ENCODE results near the gene ZNF143.
"Not testable (repeated sequence)": the region's sequence is repeated elsewhere in the genome, so short reads cannot be mapped to it uniquely, and the experiment has no call there.

The ZNF143 gene

DNA sequence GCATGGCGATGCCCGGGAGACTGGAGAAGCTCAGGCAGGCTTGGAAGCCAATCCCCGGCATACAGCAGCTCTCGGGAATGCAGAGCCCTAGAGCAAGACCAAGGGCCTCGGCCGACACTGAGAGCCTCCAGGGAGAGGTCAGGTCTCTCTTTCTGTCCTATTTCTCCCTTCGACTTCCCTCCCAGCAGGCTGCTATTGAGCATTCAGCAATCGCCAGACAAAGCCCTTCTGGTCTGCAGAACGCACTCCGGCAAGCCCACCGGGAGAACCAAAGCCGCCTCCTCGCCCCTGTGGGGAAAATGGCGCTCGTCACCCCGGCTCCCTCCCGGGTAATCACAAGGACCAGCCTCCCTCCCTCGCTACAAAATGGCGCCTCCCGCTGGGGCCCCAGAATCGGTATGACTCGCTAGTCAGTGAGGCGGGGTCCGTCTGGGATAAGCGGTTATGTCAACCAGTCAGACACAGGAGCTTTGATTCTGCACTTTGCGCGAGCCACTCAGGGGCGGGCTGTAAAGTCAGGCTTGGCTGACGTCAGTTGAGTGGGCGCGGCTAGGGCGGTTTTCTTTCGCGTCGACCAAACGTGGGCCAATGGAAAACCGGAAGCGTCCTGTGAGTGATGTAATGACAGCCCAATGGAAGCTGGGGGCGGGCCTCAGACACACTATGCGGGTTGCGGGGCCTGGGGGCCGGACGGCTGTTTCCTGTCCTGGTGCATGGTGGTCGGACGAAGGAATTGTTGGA is at the start of gene ZNF143:
Gene ZNF143, plus strand, starts transcription at position 691 of the 741 bp plus-strand sequence. CDS start 10,297 bp downstream, outside the sequence.
- DNase-seq: peak; percentile 100

DNA sequence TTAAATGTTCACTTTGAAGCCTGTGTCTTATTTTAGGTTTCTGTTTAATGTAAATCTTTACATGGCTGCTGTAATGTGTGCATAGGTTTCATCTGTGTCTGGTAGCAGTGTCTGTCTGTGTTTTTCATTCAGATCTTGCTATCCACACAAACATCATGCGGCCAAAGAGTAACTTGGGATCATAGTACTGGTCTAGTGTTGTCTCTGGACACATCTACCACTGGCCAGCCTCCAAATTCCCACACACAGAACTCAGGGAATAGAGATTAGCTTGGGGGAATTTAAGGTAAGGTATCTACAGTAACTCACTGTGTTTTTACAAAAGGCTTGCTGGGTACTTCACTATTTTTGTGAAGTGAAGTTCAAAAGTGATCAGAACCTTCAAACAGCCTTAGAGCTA is 32.1 kb upstream of the ZNF143 start:
- DNase-seq: no peak

DNA sequence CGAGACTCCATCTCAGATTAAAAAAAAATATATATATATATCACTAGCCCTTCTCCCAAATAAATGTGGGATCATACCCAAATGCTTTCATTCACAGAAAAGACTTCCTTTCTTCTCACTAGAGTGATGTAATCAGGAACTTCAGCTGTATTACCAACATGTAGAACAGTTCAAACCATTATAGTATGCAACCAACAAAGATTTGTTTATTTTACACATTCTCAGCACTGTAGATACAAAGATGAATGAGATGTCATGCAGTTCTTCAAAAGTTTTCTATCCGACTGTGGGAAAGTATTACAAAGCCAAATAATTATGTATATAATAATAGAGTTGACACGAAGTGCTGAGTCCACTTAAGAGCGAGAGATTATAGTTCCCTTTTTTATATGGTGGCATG is 22.2 kb upstream of the ZNF143 start:
- DNase-seq: no peak

DNA sequence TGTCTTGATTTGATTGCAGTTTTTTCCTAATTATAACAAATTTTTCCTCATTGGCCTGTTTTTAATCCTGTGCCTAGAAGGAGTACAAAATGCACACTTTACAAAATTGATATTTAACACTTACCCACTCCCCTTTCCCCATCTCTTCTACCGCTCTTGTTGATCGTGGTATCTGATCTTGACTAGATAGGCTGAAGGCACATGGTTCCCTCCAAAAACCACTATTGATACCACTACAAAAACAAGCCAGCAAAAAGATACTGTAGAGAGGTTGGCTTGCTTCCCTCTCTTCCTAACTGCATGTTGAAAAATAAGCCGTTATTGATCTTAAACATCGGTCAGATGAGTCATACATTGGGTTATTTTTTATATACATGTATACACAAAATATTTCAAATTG is 14.6 kb upstream of the ZNF143 start:
- no peak for DNase-seq

DNA sequence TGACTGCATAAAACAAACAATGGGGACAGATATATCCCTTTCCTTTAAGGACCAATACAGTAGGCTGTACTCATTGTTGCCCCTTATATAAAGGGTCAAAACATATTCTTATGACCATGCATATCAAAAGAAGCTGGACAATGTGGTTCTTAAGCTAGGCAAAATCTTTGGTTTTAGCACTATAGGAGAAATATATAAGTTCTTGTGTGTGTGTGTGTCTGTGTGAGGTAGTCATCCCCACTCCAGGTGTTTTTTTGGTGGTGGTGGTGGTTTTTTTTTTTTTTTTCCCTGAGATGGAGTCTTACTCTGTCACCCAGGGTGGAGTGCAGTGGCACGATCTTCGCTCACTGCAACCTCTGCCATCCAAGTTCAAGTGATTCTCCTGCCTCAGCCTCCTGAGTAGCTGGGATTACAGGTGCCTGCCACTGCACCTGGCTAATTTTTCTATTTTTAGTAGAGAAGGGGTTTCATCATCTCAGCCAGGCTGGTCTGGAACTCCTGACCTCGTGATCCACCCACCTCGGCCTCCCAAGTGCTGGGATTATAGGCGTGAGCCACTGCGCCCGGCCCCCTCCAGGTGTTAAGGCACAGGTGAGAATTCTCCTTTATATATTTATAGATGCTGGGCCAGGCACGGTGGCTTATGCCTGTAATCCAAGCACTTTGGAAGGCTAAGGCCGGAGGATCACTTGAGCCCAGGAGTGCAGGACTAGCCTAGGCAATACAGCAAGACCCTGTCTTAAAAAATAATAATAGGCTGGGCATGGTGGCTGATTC is 12.0 kb upstream of the ZNF143 start:
- no peak for DNase-seq

DNA sequence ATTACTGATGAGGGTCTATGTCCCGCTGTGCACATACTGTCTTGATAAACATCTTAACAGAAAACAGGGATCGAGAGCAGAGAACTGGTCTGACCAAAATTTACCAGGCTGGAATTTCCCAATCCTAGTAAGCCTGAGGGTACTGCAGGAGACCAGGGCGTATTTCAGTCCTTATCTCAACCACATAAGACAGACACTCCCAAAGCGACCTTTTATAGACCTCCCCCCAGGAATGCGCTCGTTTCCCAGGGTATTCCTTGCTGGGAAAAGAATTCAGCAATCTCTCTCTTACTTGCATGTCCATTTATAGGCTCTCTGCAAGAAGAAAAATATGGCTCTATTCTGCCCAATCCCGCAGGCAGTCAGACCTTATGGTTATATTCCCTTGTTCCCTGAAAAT is 8.8 kb upstream of the ZNF143 start:
- DNase-seq: not testable (repeated sequence)

DNA sequence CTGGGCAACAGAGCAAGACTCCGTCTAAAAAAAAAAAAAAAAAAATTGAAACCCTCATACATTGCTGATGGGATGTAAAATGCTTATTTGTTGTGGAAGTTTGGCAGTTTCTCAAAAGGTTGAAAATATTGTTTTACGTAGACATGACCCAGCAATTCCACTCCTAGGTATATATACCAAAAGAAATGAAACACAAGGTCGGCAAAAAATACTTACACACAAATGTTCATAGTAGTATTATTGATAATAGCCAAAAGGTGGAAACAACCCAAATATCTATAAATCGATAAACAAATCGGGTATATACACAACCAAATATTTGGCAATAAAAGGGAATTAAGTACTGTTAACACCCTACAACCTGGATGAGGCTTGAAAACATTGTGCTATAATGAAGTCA is 5.1 kb upstream of the ZNF143 start:
- no peak for DNase-seq

DNA sequence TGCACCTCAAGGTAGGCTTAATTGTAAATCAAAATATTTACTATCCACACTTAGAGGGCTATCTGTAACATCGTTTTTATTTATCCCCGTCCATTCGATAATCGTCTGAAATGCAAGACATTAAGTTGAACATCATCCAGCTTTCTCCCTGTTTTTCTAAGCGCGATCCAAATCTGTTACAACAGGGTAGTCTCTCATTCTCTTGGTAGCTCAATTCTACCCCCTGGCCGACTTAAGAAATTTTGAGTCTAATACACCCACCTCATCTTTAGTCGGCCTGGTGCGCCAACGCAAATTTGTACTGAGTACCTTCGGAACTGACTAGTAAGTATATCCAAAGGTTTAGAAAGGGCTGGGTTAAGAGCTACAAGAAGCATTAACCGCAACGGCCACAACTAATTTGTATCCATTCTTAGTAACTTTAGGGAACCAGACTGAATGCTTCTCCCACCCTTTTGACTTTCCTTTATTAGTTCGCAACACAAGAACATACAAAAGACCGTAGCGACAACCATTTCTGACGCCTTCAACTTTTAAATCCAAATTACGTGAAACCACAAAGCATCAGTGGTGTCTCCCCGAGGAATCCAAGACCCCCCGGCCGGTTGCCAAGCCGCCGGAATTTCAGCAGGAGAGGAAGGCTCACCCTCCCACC is 1.0 kb upstream of the ZNF143 start:
- peak; percentile 10 for DNase-seq

DNA sequence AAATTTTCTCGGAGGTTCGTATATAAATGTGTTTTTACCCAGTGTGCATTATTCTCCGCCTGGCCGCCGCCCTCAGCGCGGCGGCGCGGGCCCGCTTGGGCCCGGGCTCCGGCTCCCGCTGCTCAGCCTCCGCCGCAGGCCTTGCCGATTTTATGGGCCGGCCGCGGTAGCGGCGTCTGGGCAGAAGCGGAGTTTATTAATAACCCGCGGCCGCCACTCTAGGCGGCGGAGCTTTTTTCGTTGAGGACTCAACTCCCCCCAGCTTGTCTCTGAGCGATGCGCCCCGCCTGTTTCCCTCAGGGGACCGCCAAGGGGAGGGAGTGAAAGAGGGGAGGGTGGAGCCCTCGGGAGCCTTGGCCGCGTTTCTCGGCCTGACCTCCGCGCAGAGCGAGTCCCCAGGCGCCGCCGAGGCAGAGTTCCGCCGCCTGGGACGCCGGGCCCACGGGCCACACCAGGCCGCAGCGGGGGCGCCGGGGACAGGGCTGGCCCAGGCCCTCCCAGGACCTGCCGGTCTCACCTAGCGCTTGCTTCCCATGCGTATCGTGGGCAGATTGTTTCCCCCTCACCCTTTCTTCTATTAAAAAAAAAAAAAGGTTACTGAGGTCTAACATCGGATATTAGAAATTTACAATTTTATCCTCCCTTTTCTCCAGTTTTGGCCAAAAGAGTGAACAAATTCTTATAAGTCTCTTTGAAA is 399 bp downstream of the ZNF143 start:
- peak; percentile 80 for DNase-seq

DNA sequence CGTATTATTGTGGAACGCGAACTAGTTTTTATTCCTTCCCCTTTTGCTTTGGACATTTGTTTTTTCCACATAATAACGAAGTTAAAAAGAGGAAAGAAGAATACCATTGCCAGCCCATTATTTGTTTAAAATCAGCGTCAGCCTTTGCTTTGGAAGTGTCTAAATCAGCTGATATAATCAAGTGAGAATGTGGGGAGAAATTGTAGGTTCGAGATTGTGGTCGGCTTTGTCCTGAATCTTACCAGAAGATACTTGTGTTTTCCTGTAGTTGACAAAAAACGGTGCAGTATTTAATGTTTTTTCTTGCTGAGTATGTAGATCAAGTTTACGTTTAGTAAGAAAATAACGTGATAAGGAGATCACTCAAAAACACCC is 935 bp downstream of the ZNF143 start:
- no peak for DNase-seq

DNA sequence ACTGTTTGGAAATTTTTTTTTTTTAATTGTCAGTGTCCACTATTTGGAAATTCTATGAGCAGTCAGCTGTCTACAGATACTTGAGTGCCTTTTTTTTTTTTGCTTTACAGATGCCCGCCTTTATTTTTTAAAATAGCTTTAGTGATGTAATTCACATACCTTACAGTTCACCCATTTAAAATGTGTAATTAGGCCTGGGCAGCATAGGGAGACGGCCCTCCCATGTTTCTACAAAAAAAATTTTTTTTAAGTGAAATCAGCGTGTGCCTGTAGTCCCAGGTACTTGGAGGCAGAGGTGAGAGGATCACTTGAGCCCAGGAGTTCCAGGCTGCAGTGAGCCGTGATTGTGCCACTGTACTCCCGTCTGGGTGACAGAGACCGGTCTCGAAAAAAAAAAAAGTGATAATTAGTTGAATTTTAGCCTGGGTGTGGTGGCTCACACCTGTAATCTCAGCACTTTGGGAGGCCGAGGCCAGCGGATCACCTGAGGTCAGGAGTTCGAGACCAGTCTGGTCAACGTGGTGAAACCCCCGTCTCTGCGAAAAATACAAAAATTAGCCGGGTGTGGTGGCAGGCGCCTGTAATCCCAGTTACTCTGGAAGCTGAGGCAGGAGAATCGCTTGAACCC is 1.5 kb downstream of the ZNF143 start:
- DNase-seq: no peak

DNA sequence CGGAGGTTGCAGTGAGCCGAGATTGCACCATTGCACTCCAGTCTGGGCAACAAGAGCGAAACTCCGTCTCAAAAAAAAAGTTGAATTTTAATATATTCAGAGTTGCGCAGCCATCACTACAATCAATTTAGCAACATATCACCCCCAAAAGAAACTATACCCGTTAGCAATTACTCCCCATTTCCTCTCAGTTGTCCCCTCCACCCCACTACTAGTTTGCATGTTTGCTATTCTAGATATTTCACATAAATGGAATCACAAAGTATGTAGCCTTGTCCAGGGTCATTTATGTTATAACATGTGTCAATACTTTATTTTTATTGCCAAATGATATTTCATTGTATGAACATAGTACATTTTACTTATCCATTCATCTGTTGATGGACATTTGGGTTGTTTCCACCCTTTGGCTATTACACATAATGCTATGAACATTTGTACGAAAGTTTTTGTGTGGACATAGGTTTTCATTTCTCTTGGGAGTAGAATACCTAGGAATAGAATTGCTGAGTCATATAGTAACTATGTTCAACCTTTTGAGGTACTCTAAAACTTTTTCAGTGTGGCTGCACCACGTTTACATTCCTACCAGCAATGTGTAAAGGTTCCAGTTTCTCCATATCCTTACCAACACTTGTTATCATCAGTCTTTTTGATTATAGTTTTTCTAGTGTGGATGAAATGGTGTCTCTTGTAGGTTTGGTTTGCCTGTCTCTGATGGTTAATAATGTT is 2.2 kb downstream of the ZNF143 start:
- no peak for DNase-seq

DNA sequence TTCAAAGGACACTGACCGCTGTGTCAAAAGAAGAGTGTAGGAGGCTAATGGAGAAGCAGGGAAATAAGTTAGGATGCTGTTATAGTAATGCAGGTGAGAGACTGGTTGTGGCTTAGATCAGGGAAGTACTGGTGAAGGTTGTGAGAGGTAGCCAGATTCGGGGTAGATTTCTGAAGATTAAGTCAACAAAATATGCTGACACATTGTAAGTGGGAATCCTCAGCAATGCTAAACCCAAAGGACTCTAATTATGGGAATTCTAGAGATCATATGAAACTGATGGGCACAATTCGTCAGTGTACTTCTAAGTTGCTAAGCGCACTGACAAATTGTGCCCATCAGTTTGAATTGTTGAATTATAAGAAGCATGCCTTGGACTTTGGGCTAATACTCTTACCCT is 10.0 kb downstream of the ZNF143 start:
- no peak for DNase-seq

DNA sequence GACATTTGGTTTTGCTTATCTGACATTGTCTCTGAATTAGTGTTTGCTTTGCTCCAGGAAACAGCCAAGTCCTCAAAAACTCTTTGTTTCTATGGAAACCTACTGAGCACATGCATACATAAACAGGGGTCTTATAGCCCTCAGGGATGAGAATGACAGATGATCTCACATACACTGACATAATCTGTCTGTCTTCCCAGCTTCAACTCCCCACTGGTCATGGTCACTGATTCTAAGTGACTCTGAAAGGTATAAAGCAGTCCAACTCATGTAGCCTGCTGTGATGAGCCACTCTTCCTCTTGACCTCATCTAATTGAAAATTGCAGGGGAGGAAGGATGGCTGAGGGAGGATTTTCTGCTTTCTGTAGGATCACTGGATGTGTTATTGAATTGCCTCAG is 12.6 kb downstream of the ZNF143 start:
- DNase-seq: no peak

DNA sequence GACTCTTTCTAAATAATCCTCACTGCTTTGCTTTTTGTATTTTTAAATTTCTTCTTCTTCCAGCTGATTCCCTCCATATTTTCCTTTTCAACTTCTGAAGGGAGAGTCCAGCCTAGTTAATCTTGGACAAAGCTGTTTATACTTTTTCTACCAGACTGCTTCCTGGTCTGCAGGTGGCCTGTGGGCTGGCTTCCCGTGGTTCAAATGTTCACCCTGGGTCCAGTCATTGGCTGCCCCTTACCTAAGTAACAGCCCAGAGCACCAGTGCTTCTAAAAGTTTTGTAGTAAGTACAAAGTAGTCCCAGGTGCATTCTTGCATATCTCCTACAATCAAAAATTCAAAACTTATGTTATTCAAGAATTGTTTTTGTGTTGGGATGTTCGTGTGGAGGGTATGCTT is 19.1 kb downstream of the ZNF143 start:
- DNase-seq: no peak

DNA sequence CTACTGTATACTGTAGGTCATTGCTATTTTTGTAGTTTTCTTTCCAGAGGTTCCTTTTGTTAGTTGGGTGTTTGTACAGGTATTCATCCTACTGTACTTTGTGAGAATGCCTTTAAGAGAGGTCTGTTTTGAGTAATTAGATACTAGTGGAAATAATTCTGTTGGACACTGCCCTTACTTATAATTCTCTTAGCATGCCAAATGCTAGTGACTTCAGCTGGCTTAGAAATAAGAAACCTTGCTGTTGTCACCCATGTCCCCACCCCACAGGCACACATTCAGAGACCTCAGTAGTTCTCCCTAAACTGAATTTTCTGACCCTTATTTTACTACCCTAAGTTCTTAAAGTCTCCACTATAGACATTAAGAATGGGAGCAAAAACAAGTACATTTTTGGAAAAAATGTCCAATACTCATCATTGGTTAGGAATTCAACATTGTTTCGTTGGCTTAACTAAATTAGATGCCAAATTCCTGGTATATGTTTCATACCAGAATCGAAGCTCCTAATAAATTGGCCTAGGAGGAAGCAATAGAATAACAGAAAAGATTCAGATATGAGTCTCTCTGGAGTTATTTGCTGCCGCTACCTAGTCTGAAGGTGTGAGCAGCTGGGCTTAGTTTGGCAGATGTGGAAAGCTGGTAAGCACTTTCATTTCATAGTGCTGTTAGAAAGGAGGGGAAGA is 28.4 kb downstream of the ZNF143 start:
- DNase-seq: no peak

DNA sequence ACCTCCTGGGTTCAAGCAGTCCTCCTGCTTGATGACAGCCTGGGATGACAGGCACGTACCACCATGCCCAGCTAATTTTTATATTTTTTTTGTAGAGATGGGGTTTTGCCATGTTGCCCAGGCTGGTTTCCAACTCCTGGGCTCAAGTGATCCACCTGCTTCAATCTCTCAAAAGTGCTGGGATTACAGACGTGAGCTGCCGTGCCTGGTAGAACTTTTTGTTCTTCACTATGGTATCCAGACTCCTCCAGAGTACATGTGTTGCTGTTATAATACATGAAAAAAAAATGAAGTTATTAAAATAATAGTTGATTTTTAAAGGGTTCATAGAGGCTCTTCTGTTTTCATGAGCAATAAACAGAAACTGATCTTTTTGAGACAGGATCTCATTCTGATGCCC is 29.6 kb downstream of the ZNF143 start:
- DNase-seq: no peak

DNA sequence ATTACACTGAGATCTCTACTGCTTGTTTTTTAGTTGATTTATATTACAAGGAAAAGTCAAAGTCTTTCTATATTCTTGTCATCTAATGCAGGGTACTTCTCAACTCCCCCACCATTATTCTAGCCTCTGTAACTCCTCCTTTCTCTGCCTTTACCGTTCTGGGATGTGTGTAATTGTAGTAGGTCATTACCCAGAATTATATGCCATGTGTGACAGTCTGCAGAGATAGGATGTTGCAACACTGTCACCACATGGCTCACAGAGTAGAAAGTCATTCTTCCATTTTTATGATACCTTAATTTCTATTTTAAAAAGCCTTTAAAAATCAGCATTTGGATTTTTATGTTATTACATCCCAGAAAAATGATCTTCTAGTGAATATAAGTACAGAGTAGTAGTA is 32.7 kb downstream of the ZNF143 start:
- DNase-seq: no peak

DNA sequence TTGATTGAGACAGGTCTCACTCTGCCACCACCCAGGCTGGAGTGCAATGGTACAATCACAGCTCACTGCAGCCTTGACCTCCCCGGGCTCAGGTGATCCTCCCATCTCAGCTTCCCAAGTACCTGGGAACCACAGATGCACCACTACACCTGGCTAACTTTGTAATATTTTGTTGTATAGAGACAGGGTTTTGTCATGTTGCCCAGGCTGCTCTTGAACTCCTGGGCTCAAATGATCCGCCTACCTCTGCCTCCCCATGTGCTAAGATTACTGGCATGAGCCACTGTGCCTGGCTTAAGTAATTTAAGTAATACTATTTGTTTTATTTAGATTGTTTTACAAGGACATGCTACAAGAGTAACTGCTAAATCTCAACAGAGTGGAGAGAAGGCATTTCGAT is 33.5 kb downstream of the ZNF143 start:
- no peak for DNase-seq

DNA sequence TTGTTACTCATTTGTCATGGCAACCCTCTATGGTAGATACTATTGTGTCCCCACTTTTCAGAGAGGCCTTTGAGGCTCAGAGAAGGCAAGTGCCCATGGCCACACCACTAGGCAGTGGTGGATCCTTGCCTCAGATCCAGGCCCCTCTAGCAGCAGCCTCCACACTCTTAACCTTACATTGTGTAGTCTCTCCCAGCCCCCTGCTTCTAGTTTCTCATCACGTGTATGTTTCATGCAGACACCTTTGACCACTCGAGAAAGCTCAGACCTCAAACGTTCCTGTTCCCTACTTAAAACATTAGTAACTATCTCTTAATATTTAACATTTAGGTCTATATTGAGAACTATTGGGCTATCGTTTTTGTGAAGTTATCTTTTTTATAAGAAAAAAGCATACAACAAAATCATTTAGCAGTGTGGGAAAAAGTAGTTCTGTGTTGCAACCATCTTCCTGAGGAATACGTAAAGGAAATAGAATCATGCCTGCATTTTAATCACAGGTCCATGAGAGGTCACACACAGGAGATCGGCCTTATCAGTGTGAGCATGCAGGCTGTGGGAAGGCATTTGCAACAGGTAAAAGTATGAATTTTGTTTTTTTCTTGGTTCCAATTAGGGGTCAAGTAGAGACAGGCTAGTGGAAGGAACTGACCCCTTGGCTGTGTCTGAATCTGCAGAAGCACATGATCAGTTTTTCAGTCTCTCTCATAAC is 35.1 kb downstream of the ZNF143 start:
- DNase-seq: no peak
